ENCODE data around the gene ITCH.

DNA sequence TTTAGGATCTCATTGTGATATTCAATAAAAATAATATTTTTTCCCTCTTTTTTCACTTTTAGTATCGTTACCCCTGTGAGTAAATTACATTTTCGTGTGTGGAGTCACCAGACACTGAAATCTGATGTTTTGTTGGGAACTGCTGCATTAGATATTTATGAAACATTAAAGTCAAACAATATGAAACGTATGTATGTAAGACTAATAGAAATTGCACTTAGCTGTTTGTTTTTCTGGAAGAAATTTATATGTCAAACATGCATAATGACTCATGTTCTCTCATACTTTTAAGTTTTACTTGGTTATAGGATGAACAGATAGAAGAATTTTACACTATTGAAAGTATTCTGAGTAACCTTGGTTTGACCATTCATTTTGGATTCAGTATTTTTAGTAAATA is 49.4 kb downstream of the ITCH start:
- TF ChIP-seq, protein P1, sequence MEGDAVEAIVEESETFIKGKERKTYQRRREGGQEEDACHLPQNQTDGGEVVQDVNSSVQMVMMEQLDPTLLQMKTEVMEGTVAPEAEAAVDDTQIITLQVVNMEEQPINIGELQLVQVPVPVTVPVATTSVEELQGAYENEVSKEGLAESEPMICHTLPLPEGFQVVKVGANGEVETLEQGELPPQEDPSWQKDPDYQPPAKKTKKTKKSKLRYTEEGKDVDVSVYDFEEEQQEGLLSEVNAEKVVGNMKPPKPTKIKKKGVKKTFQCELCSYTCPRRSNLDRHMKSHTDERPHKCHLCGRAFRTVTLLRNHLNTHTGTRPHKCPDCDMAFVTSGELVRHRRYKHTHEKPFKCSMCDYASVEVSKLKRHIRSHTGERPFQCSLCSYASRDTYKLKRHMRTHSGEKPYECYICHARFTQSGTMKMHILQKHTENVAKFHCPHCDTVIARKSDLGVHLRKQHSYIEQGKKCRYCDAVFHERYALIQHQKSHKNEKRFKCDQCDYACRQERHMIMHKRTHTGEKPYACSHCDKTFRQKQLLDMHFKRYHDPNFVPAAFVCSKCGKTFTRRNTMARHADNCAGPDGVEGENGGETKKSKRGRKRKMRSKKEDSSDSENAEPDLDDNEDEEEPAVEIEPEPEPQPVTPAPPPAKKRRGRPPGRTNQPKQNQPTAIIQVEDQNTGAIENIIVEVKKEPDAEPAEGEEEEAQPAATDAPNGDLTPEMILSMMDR (IDR thresholded peaks at IDR 0.05 in 2 of 3, conservative IDR thresholded peaks at IDR 0.05 in 1 of 3; ENCODE audit: borderline replicate concordance in 1 of 3, insufficient read depth in 1 of 3, low read depth in 2 of 3, low read length in 2 of 3): no peak
- TF ChIP-seq CEBPB (IDR thresholded peaks at IDR 0.05; ENCODE audit: low read depth) (no peak), POLR2A (IDR thresholded peaks at IDR 0.05; ENCODE audit: borderline replicate concordance, extremely low read depth, insufficient read depth, insufficient read length) (no peak), SRF (IDR thresholded peaks at IDR 0.05; ENCODE audit: low read depth) (no peak), JUND (IDR thresholded peaks at IDR 0.05) (no peak), YY1 (IDR thresholded peaks at IDR 0.05; ENCODE audit: extremely low read depth, insufficient replicate concordance, low read depth, low read length) (no peak), SP1 (IDR thresholded peaks at IDR 0.05; ENCODE audit: low read depth) (no peak), POLR2AphosphoS5 (IDR thresholded peaks at IDR 0.05; ENCODE audit: low read depth, low read length) (no peak), EZH2phosphoT487 (IDR thresholded peaks at IDR 0.05; ENCODE audit: borderline replicate concordance) (no peak), EZH2 (IDR thresholded peaks at IDR 0.05) (no peak)
